ENCODE results near the gene TEK.
A peak's percentile ranks its signal among the peaks of the same experiment; 100 is the strongest.

DNA sequence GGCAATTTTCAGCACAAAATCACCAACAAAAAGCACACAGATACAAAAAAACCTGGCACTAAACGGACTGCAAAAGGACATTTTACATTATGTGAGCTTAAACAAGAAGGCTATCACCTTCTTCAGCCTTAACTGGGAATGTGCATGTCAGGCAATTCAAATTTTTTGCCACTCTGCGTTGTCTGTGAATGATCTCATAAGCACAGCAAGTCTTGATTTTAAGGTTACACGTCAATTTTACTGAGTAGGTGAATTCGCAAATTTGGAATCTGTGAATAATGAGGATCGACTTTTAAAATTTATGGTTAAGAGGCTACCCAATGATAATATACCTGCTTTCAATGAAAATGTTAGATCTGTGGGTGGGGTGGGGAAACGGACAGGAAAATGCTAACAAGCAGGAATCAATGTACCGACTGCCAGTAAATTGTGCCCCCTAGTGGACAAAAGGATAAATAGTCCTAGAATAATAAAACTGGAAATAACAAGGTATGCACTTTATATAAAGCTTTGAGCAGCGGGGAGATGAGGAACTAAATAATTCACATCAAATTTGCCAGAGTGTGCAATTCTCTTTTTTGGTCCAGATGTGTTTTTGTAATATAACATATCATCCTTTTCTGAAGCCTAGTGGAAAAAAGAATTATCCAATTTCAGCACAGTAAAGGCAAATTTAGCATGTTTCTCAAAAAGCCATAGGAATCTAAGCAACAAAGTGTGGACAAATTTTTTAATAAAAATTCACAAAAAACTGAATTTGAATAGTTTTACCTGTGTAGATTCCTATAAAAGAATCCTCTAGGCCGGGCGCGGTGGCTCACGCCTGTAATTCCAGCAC is 167.4 kb downstream of the TEK start:
- TF ChIP-seq CTCF (IDR thresholded peaks at IDR 0.05) (peak; percentile 41 to 82 (median 60)), POLR2A (IDR thresholded peaks at IDR 0.05) (no peak)
